HepG2 (cell line): ENCODE data around the gene TRAPPC12. TPM values are rescaled to one million over a fixed set of nuclear protein-coding genes. Genes with fewer than 3 reads are reported as not detected.
A peak's percentile ranks its signal among the peaks of the same experiment; 100 is the strongest.

Experiments used
- JUN ChIP-seq: sonication (generic); formaldehyde crosslinking; IDR thresholded peaks from 2 replicates; pipeline ENCODE4 v1.4.0; 2020; ENCODE audit warnings: mild to moderate bottlenecking, missing genetic modification reagents
- PHF21A ChIP-seq: sonication (generic); formaldehyde crosslinking; IDR thresholded peaks from 2 replicates; pipeline ENCODE4 v1.5.0; 2020; ENCODE audit warnings: mild to moderate bottlenecking, missing genetic modification reagents
- PHF8 ChIP-seq: sonication (generic); formaldehyde crosslinking; IDR thresholded peaks from 2 replicates; pipeline ENCODE4 v1.5.0; 2020; ENCODE audit warnings: missing genetic modification reagents
- RBAK ChIP-seq: sonication (generic); formaldehyde crosslinking; IDR thresholded peaks from 2 replicates; pipeline ENCODE4 v1.5.1; 2020; ENCODE audit warnings: mild to moderate bottlenecking, missing genetic modification reagents
- SAFB2 ChIP-seq: sonication (generic); formaldehyde crosslinking; IDR thresholded peaks from 2 replicates; pipeline ENCODE4 v1.5.1; 2020; ENCODE audit warnings: missing genetic modification reagents, low read depth, mild to moderate bottlenecking, borderline replicate concordance
- SOX5 ChIP-seq: IDR thresholded peaks from 2 replicates; pipeline ENCODE4 v1.6.1; 2016; ENCODE audit warnings: borderline replicate concordance
- TBP ChIP-seq: sonication (generic); formaldehyde crosslinking; IDR thresholded peaks from 2 replicates; pipeline ENCODE4 v1.5.0; 2020; ENCODE audit warnings: missing genetic modification reagents
- THAP11 ChIP-seq: IDR thresholded peaks from 2 replicates; pipeline ENCODE4 v1.6.1; 2016; ENCODE audit warnings: missing biosample characterization, missing genetic modification reagents
- TRIM24 ChIP-seq: sonication (generic); formaldehyde crosslinking; IDR thresholded peaks from 2 replicates; pipeline ENCODE4 v1.8.0; 2022; ENCODE audit warnings: mild to moderate bottlenecking, missing genetic modification reagents
- WIZ ChIP-seq: sonication (generic); formaldehyde crosslinking; IDR thresholded peaks from 2 replicates; pipeline ENCODE4 v1.5.1; 2020; ENCODE audit warnings: mild to moderate bottlenecking, missing genetic modification reagents
- ZBTB20 ChIP-seq: sonication (generic); formaldehyde crosslinking; IDR thresholded peaks from 2 replicates; pipeline ENCODE4 v1.8.1; 2023; ENCODE audit warnings: missing genetic modification reagents, low read depth, mild to moderate bottlenecking, borderline replicate concordance
- ZFP41 ChIP-seq: sonication (generic); formaldehyde crosslinking; IDR thresholded peaks from 2 replicates; pipeline ENCODE4 v1.4.0; 2020; ENCODE audit warnings: mild to moderate bottlenecking, missing genetic modification reagents, borderline replicate concordance
- ZNF17 ChIP-seq: sonication (generic); formaldehyde crosslinking; IDR thresholded peaks from 2 replicates; pipeline ENCODE4 v1.5.0; 2020; ENCODE audit warnings: mild to moderate bottlenecking, missing genetic modification reagents
- ZNF501 ChIP-seq: sonication (generic); formaldehyde crosslinking; IDR thresholded peaks from 2 replicates; pipeline ENCODE4 v1.5.1; 2020; ENCODE audit warnings: mild to moderate bottlenecking, moderate library complexity, missing genetic modification reagents
- ZNF790 ChIP-seq: sonication (generic); formaldehyde crosslinking; IDR thresholded peaks from 2 replicates; pipeline ENCODE4 v1.8.0; 2022; ENCODE audit warnings: missing genetic modification reagents, mild to moderate bottlenecking, borderline replicate concordance
- polyA plus RNA-seq, 8 experiments: library from polyadenylated mRNA; depleted of rRNA in 3 of 8; stranded (reverse) in 7 of 8; unstranded in 1 of 8; fragments of >200 nt; fragmentation: Illumina TruSeq in 4 of 8; extraction: Trizol in 4 of 8; gene quantifications; 2 replicates each; pipeline versions ENCODE4 v1.2.1 to v1.2.3, GENCODE V29; 2011 to 2016; ENCODE audit warnings: low read depth in 4 of 8, missing spikeins in 1 of 8, mixed read lengths in 1 of 8; ENCODE audit not compliant: insufficient read depth in 1 of 8
- total RNA-seq, 5 experiments: library from RNA; depleted of rRNA; stranded (reverse); fragments of >200 nt; fragmentation: Illumina TruSeq; extraction: Trizol; gene quantifications; 2 replicates each; pipeline ENCODE4 v1.2.3, GENCODE V29; 2016; ENCODE audit warnings: low read depth in 1 of 5
- TF ChIP-seq, protein P1 (sequence below): sonication (generic); formaldehyde crosslinking; IDR thresholded peaks from 2 replicates; pipeline ENCODE4 v1.9.0; 2021; ENCODE audit warnings: mild to moderate bottlenecking, missing genetic modification reagents
- TF ChIP-seq, protein P2 (sequence below), 2 experiments: sonication (generic) in 1 of 2; formaldehyde crosslinking in 1 of 2; IDR thresholded peaks; 2 replicates each; pipeline versions ENCODE4 v1.5.1 to v1.6.1; 2011 to 2020; ENCODE audit warnings: borderline replicate concordance in 1 of 2, low read depth in 1 of 2, low read length in 1 of 2, mild to moderate bottlenecking in 1 of 2, missing genetic modification reagents in 1 of 2, moderate library complexity in 1 of 2
- TF ChIP-seq, protein P3 (sequence below): sonication (generic); formaldehyde crosslinking; IDR thresholded peaks from 2 replicates; pipeline ENCODE4 v1.4.0; 2020; ENCODE audit warnings: missing genetic modification reagents

TRAPPC12 gene
- total and polyA plus RNA-seq, 2 of the 13 experiments (the other 11 are each of a cell fraction or from before 2014, with no cell fraction given): 46.4 to 97.7 TPM

DNA sequence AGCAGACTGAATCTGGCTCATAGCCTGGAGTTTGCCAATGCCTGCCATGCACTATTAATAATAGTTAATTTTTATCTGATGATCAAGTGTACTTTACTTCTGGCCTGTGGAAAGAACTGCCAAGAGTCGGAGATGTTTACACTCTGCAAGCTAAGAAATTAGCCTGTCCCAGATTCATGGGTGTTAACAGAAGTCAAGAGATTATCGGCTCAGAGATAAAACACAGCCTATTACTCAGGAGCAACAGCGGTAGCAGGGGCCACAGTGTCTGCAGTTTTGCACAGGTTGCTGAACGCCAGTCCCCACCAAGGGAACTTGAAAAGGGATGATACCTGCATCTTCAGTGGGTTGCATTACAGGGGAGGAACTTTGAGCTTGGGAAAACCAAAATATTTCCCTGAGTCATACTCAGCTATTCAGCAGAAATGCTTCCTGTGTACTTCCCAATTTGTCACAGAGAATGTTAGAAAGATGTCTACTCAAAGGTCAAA lies 144.1 kb downstream of the TRAPPC12 start (continued):
- TF ChIP-seq, protein P1, sequence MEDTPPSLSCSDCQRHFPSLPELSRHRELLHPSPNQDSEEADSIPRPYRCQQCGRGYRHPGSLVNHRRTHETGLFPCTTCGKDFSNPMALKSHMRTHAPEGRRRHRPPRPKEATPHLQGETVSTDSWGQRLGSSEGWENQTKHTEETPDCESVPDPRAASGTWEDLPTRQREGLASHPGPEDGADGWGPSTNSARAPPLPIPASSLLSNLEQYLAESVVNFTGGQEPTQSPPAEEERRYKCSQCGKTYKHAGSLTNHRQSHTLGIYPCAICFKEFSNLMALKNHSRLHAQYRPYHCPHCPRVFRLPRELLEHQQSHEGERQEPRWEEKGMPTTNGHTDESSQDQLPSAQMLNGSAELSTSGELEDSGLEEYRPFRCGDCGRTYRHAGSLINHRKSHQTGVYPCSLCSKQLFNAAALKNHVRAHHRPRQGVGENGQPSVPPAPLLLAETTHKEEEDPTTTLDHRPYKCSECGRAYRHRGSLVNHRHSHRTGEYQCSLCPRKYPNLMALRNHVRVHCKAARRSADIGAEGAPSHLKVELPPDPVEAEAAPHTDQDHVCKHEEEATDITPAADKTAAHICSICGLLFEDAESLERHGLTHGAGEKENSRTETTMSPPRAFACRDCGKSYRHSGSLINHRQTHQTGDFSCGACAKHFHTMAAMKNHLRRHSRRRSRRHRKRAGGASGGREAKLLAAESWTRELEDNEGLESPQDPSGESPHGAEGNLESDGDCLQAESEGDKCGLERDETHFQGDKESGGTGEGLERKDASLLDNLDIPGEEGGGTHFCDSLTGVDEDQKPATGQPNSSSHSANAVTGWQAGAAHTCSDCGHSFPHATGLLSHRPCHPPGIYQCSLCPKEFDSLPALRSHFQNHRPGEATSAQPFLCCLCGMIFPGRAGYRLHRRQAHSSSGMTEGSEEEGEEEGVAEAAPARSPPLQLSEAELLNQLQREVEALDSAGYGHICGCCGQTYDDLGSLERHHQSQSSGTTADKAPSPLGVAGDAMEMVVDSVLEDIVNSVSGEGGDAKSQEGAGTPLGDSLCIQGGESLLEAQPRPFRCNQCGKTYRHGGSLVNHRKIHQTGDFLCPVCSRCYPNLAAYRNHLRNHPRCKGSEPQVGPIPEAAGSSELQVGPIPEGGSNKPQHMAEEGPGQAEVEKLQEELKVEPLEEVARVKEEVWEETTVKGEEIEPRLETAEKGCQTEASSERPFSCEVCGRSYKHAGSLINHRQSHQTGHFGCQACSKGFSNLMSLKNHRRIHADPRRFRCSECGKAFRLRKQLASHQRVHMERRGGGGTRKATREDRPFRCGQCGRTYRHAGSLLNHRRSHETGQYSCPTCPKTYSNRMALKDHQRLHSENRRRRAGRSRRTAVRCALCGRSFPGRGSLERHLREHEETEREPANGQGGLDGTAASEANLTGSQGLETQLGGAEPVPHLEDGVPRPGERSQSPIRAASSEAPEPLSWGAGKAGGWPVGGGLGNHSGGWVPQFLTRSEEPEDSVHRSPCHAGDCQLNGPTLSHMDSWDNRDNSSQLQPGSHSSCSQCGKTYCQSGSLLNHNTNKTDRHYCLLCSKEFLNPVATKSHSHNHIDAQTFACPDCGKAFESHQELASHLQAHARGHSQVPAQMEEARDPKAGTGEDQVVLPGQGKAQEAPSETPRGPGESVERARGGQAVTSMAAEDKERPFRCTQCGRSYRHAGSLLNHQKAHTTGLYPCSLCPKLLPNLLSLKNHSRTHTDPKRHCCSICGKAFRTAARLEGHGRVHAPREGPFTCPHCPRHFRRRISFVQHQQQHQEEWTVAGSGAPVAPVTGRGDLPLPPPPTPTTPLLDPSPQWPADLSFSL: no peak
- TF ChIP-seq THAP11 (CRISPR knock-in tag) (no peak), ZNF17 (CRISPR knock-in tag) (no peak), TBP (CRISPR knock-in tag) (no peak), PHF8 (0 out of 2 replicates have a peak, but pooled peaks have one; percentile 15), TRIM24 (no peak), JUN (CRISPR knock-in tag) (no peak), ZNF790 (CRISPR knock-in tag) (no peak), RBAK (CRISPR knock-in tag) (no peak), ZNF501 (CRISPR knock-in tag) (no peak), WIZ (CRISPR knock-in tag) (no peak), SAFB2 (CRISPR knock-in tag) (no peak), PHF21A (CRISPR knock-in tag) (peak; percentile 28; the same call in 1 of the 2 replicates), ZFP41 (CRISPR knock-in tag) (no peak), ZBTB20 (CRISPR knock-in tag) (no peak), SOX5 (CRISPR knock-in tag) (no peak)
- TF ChIP-seq, protein P2, sequence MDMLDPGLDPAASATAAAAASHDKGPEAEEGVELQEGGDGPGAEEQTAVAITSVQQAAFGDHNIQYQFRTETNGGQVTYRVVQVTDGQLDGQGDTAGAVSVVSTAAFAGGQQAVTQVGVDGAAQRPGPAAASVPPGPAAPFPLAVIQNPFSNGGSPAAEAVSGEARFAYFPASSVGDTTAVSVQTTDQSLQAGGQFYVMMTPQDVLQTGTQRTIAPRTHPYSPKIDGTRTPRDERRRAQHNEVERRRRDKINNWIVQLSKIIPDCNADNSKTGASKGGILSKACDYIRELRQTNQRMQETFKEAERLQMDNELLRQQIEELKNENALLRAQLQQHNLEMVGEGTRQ (IDR thresholded peaks at IDR 0.05; ENCODE audit: low read depth, low read length): no peak
- TF ChIP-seq, protein P2 (CRISPR knock-in tag; IDR thresholded peaks at IDR 0.05; ENCODE audit: borderline replicate concordance): no peak
- TF ChIP-seq, protein P3, sequence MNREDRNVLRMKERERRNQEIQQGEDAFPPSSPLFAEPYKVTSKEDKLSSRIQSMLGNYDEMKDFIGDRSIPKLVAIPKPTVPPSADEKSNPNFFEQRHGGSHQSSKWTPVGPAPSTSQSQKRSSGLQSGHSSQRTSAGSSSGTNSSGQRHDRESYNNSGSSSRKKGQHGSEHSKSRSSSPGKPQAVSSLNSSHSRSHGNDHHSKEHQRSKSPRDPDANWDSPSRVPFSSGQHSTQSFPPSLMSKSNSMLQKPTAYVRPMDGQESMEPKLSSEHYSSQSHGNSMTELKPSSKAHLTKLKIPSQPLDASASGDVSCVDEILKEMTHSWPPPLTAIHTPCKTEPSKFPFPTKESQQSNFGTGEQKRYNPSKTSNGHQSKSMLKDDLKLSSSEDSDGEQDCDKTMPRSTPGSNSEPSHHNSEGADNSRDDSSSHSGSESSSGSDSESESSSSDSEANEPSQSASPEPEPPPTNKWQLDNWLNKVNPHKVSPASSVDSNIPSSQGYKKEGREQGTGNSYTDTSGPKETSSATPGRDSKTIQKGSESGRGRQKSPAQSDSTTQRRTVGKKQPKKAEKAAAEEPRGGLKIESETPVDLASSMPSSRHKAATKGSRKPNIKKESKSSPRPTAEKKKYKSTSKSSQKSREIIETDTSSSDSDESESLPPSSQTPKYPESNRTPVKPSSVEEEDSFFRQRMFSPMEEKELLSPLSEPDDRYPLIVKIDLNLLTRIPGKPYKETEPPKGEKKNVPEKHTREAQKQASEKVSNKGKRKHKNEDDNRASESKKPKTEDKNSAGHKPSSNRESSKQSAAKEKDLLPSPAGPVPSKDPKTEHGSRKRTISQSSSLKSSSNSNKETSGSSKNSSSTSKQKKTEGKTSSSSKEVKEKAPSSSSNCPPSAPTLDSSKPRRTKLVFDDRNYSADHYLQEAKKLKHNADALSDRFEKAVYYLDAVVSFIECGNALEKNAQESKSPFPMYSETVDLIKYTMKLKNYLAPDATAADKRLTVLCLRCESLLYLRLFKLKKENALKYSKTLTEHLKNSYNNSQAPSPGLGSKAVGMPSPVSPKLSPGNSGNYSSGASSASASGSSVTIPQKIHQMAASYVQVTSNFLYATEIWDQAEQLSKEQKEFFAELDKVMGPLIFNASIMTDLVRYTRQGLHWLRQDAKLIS (CRISPR knock-in tag): no peak
